Measurements from ENCODE around the gene GARIN3. TPM values are rescaled to one million over a fixed set of nuclear protein-coding genes. Genes with fewer than 3 reads are reported as not detected.

Gene GARIN3
- total and polyA plus RNA-seq, 2 donors (not counting 1 experiment from before 2014, with no cell fraction given): not detected

- Mint-ChIP-seq H3K9me3 (ENCODE audit: insufficient read depth) (no peaks in the 10 kb centered on the region), H3K4me1 (peaks cover 4% of the 10 kb centered on the region), H3K27me3 (no peaks in the 10 kb centered on the region), H3K4me3 (no peak overlapping the region), H3K27ac (no peak overlapping the region)
- Histone ChIP-seq H3K4me3 (ENCODE audit: control extremely low read depth in 1 of 5, extremely low read depth in 1 of 5, insufficient read depth in 1 of 5, low read depth in 2 of 5, low read length in 4 of 5) (no peak overlapping the region), H4K20me1 (ENCODE audit: control insufficient read depth, insufficient read depth, low read length, poor library complexity, severe bottlenecking) (no peaks in the 10 kb centered on the region), H2AFZ (ENCODE audit: insufficient read depth, low read depth, low read length, poor library complexity, severe bottlenecking) (no peak overlapping the region), H3K27me3 (replicated peaks in 1 of 4; ENCODE audit: control extremely low read depth in 1 of 4, control insufficient read depth in 3 of 4, insufficient read depth in 4 of 4, low read length in 3 of 4) (no peaks in the 10 kb centered on the region), H3K27ac (ENCODE audit: low read length in 2 of 2) (no peak overlapping the region), H3K79me2 (ENCODE audit: control insufficient read depth, insufficient read depth, low read length) (no peaks in the 10 kb centered on the region), H3K4me2 (replicated peaks; ENCODE audit: low read depth, low read length, poor library complexity, severe bottlenecking) (no peak overlapping the region), H3K9ac (ENCODE audit: low read length) (no peak overlapping the region), H3K9me3 (ENCODE audit: control extremely low read depth in 1 of 3, control insufficient read depth in 2 of 3, insufficient read depth in 1 of 3, low read length in 2 of 3) (no peaks in the 10 kb centered on the region), H3K4me1 (ENCODE audit: control insufficient read depth in 2 of 2, insufficient read depth in 2 of 2, low read length in 2 of 2) (peaks cover 0 to 4% of the 10 kb centered on the region in 2 donors), H3K36me3 (replicated peaks in 1 of 2; ENCODE audit: control extremely low read depth in 1 of 2, control insufficient read depth in 1 of 2, extremely low read depth in 1 of 2, insufficient read depth in 2 of 2, low read length in 1 of 2) (no peaks in the 10 kb centered on the region)
- DNase-seq: no peak
- TF ChIP-seq EZH2 (IDR thresholded peaks at IDR 0.05; ENCODE audit: borderline replicate concordance, insufficient read depth, low read depth, low read length, poor library complexity, severe bottlenecking) (no peak), CTCF (IDR thresholded peaks at IDR 0.05) (no peak)
- 54% methylated on average over 3 of the region's 5 CpGs for WGBS (ENCODE audit: insufficient coverage)
- POLR2A ChIA-PET: no interaction called here
- CTCF ChIA-PET: interaction anchor here (1.7 kb wide), 1 partner anchor 50 kb away, joined by 5 read pairs; no protein-coding TSS in a partner anchor
- intact Hi-C loops (cut with micrococcal nuclease): no loop called here
- no peak for ATAC-seq (ENCODE audit: low read depth)
Measured at GRCh38 chr5:157198277-157198986, 32.4 kb upstream of the GARIN3 start.

GRCh38 chr5:157197086-157197485 is 31.0 kb upstream of the GARIN3 start:
- Mint-ChIP-seq H3K9me3 (ENCODE audit: insufficient read depth) (peaks cover 2% of the 10 kb centered on the region), H3K27ac (no peak overlapping the region), H3K4me3 (no peak overlapping the region), H3K4me1 (peaks cover 4% of the 10 kb centered on the region), H3K27me3 (no peaks in the 10 kb centered on the region)
- H3K79me2 ChIP-seq (ENCODE audit: control insufficient read depth, insufficient read depth, low read length): no peaks in the 10 kb centered on the region
- no peak overlapping the region for H2AFZ ChIP-seq (ENCODE audit: insufficient read depth, low read depth, low read length, poor library complexity, severe bottlenecking)
- H3K9me3 ChIP-seq (ENCODE audit: control extremely low read depth in 1 of 3, control insufficient read depth in 2 of 3, insufficient read depth in 1 of 3, low read length in 2 of 3): peaks cover 0 to 2% (median 0%) of the 10 kb centered on the region in 3 donors
- ChIA-PET POLR2A (no interaction called here), CTCF (no interaction called here)
- H3K36me3 ChIP-seq (replicated peaks in 1 of 2; ENCODE audit: control extremely low read depth in 1 of 2, control insufficient read depth in 1 of 2, extremely low read depth in 1 of 2, insufficient read depth in 2 of 2, low read length in 1 of 2): no peaks in the 10 kb centered on the region
- H3K4me3 ChIP-seq (ENCODE audit: control extremely low read depth in 1 of 5, extremely low read depth in 1 of 5, insufficient read depth in 1 of 5, low read depth in 2 of 5, low read length in 4 of 5): no peak overlapping the region
- no peaks in the 10 kb centered on the region for H3K27me3 ChIP-seq (replicated peaks in 1 of 4; ENCODE audit: control extremely low read depth in 1 of 4, control insufficient read depth in 3 of 4, insufficient read depth in 4 of 4, low read length in 3 of 4)
- H3K9ac ChIP-seq (ENCODE audit: low read length): no peak overlapping the region
- DNase-seq (no peak), ATAC-seq (ENCODE audit: low read depth) (no peak)
- no peak for TF ChIP-seq CTCF (IDR thresholded peaks at IDR 0.05)
- TF ChIP-seq EZH2 (IDR thresholded peaks at IDR 0.05; ENCODE audit: borderline replicate concordance, insufficient read depth, low read depth, low read length, poor library complexity, severe bottlenecking): no peak
- no peak overlapping the region for H3K4me2 ChIP-seq (replicated peaks; ENCODE audit: low read depth, low read length, poor library complexity, severe bottlenecking)
- no peak overlapping the region for H3K27ac ChIP-seq (ENCODE audit: low read length in 2 of 2)
- peaks cover 0 to 4% of the 10 kb centered on the region in 2 donors for H3K4me1 ChIP-seq (ENCODE audit: control insufficient read depth in 2 of 2, insufficient read depth in 2 of 2, low read length in 2 of 2)
- intact Hi-C loops (cut with micrococcal nuclease): no loop called here
- WGBS (ENCODE audit: insufficient coverage): 100% methylated on average over 1 of the region's 3 CpGs
- H4K20me1 ChIP-seq (ENCODE audit: control insufficient read depth, insufficient read depth, low read length, poor library complexity, severe bottlenecking): no peaks in the 10 kb centered on the region

All from B cell (primary cell).